ENCODE results near the gene TUBGCP3.

DNA sequence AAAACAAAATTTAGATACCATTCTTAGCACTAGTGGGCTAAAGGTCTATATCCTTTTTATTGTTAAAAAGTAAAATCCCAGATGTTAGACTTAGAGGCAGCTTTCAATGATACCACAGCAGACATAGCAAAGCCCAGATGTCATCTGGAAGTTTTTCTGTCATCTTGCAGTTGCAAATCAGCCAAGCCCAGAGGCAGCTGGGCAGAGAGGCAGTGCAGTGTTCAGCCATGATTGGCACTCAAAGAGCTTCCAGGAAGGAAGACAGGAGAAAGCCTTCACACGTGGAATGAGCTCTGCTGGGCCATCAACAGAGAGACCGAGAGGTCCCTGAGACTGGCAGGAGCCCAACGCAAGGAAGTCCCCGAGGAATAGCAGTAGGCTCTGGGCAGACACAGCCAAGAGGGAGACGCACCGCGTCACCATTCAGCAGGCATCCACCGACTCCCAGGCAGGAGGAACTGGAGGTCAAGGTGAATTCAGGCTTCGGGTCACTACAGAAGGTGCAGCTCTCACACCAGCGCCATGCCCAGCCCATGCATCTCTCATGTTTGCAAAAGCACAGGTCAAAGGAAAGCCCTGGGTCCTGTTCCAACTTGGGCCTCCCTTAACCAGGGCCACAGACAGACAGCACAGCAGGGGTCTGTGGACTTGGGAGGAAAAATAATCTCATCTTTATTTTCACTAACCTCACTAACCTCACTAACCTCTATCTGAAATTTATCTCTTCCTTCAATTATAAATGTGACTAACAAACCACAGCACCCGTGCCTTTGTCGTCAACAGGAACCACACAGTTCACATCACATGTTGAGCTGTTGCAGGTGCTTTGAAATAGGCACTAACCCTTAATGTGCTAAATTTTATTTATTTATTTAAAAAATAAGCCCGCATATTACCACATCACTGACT, 54.9 kb downstream of the TUBGCP3 start:
- TF ChIP-seq, protein P1, sequence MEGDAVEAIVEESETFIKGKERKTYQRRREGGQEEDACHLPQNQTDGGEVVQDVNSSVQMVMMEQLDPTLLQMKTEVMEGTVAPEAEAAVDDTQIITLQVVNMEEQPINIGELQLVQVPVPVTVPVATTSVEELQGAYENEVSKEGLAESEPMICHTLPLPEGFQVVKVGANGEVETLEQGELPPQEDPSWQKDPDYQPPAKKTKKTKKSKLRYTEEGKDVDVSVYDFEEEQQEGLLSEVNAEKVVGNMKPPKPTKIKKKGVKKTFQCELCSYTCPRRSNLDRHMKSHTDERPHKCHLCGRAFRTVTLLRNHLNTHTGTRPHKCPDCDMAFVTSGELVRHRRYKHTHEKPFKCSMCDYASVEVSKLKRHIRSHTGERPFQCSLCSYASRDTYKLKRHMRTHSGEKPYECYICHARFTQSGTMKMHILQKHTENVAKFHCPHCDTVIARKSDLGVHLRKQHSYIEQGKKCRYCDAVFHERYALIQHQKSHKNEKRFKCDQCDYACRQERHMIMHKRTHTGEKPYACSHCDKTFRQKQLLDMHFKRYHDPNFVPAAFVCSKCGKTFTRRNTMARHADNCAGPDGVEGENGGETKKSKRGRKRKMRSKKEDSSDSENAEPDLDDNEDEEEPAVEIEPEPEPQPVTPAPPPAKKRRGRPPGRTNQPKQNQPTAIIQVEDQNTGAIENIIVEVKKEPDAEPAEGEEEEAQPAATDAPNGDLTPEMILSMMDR (IDR thresholded peaks at IDR 0.05): no peak
- TF ChIP-seq POLR2A (IDR thresholded peaks at IDR 0.05): no peak
